HS-5 (cell line): ENCODE results near the gene NEAT1.
"Not testable (repeated sequence)": the region's sequence is repeated elsewhere in the genome, so short reads cannot be mapped to it uniquely, and the experiment has no call there.

Experiments used
- DNase-seq: peaks from one replicate; pipeline ENCODE4 v3.0.0-alpha.2; 2012; ENCODE audit warnings: low read depth

Gene NEAT1

GRCh38 chr11:65434667-65435410 lies 12.2 kb downstream of the NEAT1 start:
- DNase-seq, result no peak

GRCh38 chr11:65435411-65435931 lies 12.9 kb downstream of the NEAT1 start:
- DNase-seq, result no peak

GRCh38 chr11:65435981-65436411 lies 13.4 kb downstream of the NEAT1 start:
- no peak for DNase-seq

- peak; percentile 20 for DNase-seq
Measured at GRCh38 chr11:65436412-65437032, 13.9 kb downstream of the NEAT1 start.

- DNase-seq, result no peak
Measured at GRCh38 chr11:65437436-65438227, 15.0 kb downstream of the NEAT1 start.

GRCh38 chr11:65438257-65439151 lies 15.9 kb downstream of the NEAT1 start:
- peak; percentile 13 for DNase-seq

GRCh38 chr11:65439331-65440181 lies 17.0 kb downstream of the NEAT1 start:
- DNase-seq, result no peak

GRCh38 chr11:65440831-65441499 lies 18.4 kb downstream of the NEAT1 start:
- DNase-seq, result peak; percentile 16

- DNase-seq, result no peak
Measured at GRCh38 chr11:65442842-65443331, 20.3 kb downstream of the NEAT1 start.

- DNase-seq, result no peak
Measured at GRCh38 chr11:65444314-65445051, 21.9 kb downstream of the NEAT1 start.

- no peak for DNase-seq
Measured at GRCh38 chr11:65445101-65445603, 22.6 kb downstream of the NEAT1 start.

GRCh38 chr11:65445604-65446445 lies 23.2 kb downstream of the NEAT1 start:
- peak; percentile 15 for DNase-seq

- DNase-seq, result peak; percentile 11
Measured at GRCh38 chr11:65446446-65447277, 24.1 kb downstream of the NEAT1 start.

GRCh38 chr11:65448074-65448417 lies 25.4 kb downstream of the NEAT1 start:
- peak; percentile 20 for DNase-seq

- DNase-seq, result peak; percentile 22
Measured at GRCh38 chr11:65448418-65449105, 26.0 kb downstream of the NEAT1 start.

GRCh38 chr11:65451301-65451700 lies 28.7 kb downstream of the NEAT1 start:
- not testable (repeated sequence) for DNase-seq
